ENCODE measurements around the gene RBPJL.

- TF ChIP-seq GATA3 (IDR thresholded peaks at IDR 0.05; ENCODE audit: low read depth, low read length), result no peak
- no peak for TF ChIP-seq GATA2 (IDR thresholded peaks at IDR 0.05; ENCODE audit: low read depth, low read length)
Measured at GRCh38 chr20:45294003-45294368, 12.7 kb upstream of the RBPJL start.

Measured in SH-SY5Y (cell line).